ENCODE measurements around the gene HSPG2.

Gene HSPG2

GRCh38 chr1:21904704-21905520, 32.2 kb downstream of the HSPG2 start:
- TF ChIP-seq TCF12 (IDR thresholded peaks at IDR 0.05; ENCODE audit: low read depth) (no peak), TEAD4 (IDR thresholded peaks at IDR 0.05) (no peak), USF1 (IDR thresholded peaks at IDR 0.05) (no peak), YY1 (IDR thresholded peaks at IDR 0.05; ENCODE audit: low read depth) (no peak), RAD21 (IDR thresholded peaks at IDR 0.05; ENCODE audit: low read depth) (no peak), TAF1 (IDR thresholded peaks at IDR 0.05; ENCODE audit: low read depth) (no peak), CREB1 (IDR thresholded peaks at IDR 0.05; ENCODE audit: low read depth) (no peak), ZBTB7A (IDR thresholded peaks at IDR 0.05; ENCODE audit: low read depth) (no peak), CEBPB (IDR thresholded peaks at IDR 0.05) (no peak), EP300 (IDR thresholded peaks at IDR 0.05; ENCODE audit: borderline replicate concordance) (no peak), MAX (IDR thresholded peaks at IDR 0.05) (no peak), EGR1 (IDR thresholded peaks at IDR 0.05) (no peak), REST (IDR thresholded peaks at IDR 0.05; ENCODE audit: low read depth) (no peak), NFIC (IDR thresholded peaks at IDR 0.05) (no peak), FOXM1 (IDR thresholded peaks at IDR 0.05; ENCODE audit: borderline replicate concordance, low read depth) (no peak)

GRCh38 chr1:21904454-21904703, 32.7 kb downstream of the HSPG2 start:
- TF ChIP-seq FOXM1 (IDR thresholded peaks at IDR 0.05; ENCODE audit: borderline replicate concordance, low read depth) (no peak), REST (IDR thresholded peaks at IDR 0.05; ENCODE audit: low read depth) (no peak), USF1 (IDR thresholded peaks at IDR 0.05) (no peak), EGR1 (IDR thresholded peaks at IDR 0.05) (no peak), MAX (IDR thresholded peaks at IDR 0.05) (no peak), CEBPB (IDR thresholded peaks at IDR 0.05) (no peak), TCF12 (IDR thresholded peaks at IDR 0.05; ENCODE audit: low read depth) (no peak), TAF1 (IDR thresholded peaks at IDR 0.05; ENCODE audit: low read depth) (no peak), YY1 (IDR thresholded peaks at IDR 0.05; ENCODE audit: low read depth) (no peak)

- no peak for TF ChIP-seq EGR1 (IDR thresholded peaks at IDR 0.05)
- no peak for TF ChIP-seq USF1 (IDR thresholded peaks at IDR 0.05)
- no peak for TF ChIP-seq TCF12 (IDR thresholded peaks at IDR 0.05; ENCODE audit: low read depth)
- TF ChIP-seq FOXM1 (IDR thresholded peaks at IDR 0.05; ENCODE audit: borderline replicate concordance, low read depth) = no peak
- no peak for TF ChIP-seq CEBPB (IDR thresholded peaks at IDR 0.05)
- TF ChIP-seq MAX (IDR thresholded peaks at IDR 0.05) = no peak
These were observed 33.3 kb downstream of the HSPG2 start for GRCh38 chr1:21903638-21904453.

GRCh38 chr1:21902026-21903012, 34.8 kb downstream of the HSPG2 start:
- TF ChIP-seq MAX (IDR thresholded peaks at IDR 0.05) (no peak), TEAD4 (IDR thresholded peaks at IDR 0.05) (no peak), ZBTB7A (IDR thresholded peaks at IDR 0.05; ENCODE audit: low read depth) (no peak)
